Small intestine (tissue), 7 donors: Measurements from ENCODE around the gene NPY1R. TPM values are rescaled to one million over a fixed set of nuclear protein-coding genes. Genes with fewer than 3 reads are reported as not detected.

Experiments used
- DNase-seq, 2 donors: peaks; one replicate each; pipeline versions ENCODE4 v3.0.0 to v3.0.0-alpha.2; 2013
- FAIRE-seq: peaks from 2 replicates; lab custom pipeline; 2012; peaks lifted over from hg19 to GRCh38; lab: Jason Lieb, UNC
- H3K27ac ChIP-seq, 3 donors: one replicate each; pipeline ENCODE4 v1.5.1; 2013; ENCODE audit warnings: low read length in 2 of 3, mild to moderate bottlenecking in 2 of 3, control low read depth in 1 of 3, inconsistent platforms in 1 of 3, low read depth in 1 of 3, moderate library complexity in 1 of 3
- H3K27me3 ChIP-seq, 3 donors: one replicate each; pipeline ENCODE4 v1.6.1; 2013; ENCODE audit warnings: low read length in 3 of 3, inconsistent platforms in 1 of 3; ENCODE audit not compliant: control insufficient read depth in 3 of 3, insufficient read depth in 3 of 3
- H3K36me3 ChIP-seq, 3 donors: one replicate each; pipeline ENCODE4 v1.6.1; 2013; ENCODE audit warnings: low read length in 3 of 3, inconsistent platforms in 1 of 3, low read depth in 1 of 3, mild to moderate bottlenecking in 1 of 3, moderate library complexity in 1 of 3; ENCODE audit not compliant: control insufficient read depth in 3 of 3, insufficient read depth in 2 of 3
- H3K4me1 ChIP-seq, 3 donors: one replicate each; pipeline ENCODE4 v1.6.1; 2013; ENCODE audit warnings: low read length in 2 of 3, inconsistent platforms in 1 of 3, low read depth in 1 of 3, mild to moderate bottlenecking in 1 of 3, moderate library complexity in 1 of 3; ENCODE audit not compliant: control insufficient read depth in 3 of 3, insufficient read depth in 2 of 3
- H3K4me3 ChIP-seq, 3 donors: one replicate each; pipeline ENCODE4 v1.5.1; 2013; ENCODE audit warnings: low read length in 3 of 3, control low read depth in 1 of 3, inconsistent platforms in 1 of 3, low read depth in 1 of 3, mild to moderate bottlenecking in 1 of 3, moderate library complexity in 1 of 3
- H3K9me3 ChIP-seq, 2 donors: one replicate each; pipeline ENCODE4 v1.6.1; 2013; ENCODE audit warnings: low read depth in 1 of 2, low read length in 1 of 2; ENCODE audit not compliant: control insufficient read depth in 2 of 2, insufficient read depth in 1 of 2
- WGBS, 3 donors: extraction: QIAGEN DNeasy Blood & Tissue Kit; methylation state at CpG; one replicate each; pipeline ENCODE4 v1.1.7; 2013; 5-methylcytosine and 5-hydroxymethylcytosine counted together
- polyA plus RNA-seq, 4 donors: library from polyadenylated mRNA; stranded (reverse) in 3 of 4; unstranded in 1 of 4; fragments of 200-250 nt in 3 of 4; fragments of 120-200 nt in 1 of 4; gene quantifications; one replicate each; pipeline versions ENCODE4 v1.2.1 to v1.2.3, GENCODE V29; 2013
- donor health status: healthy with polysubstance abuse.
- donor health status: control.
- donor health status: control.
- donor health status: Bipolar disorder and iron deficiency.
- donor health status: healthy.

Gene NPY1R
- polyA plus RNA-seq, 4 donors: 0.22 to 3.5 (median 1.5) TPM; not detected in 1

GRCh38 chr4:163303069-163303468 lies 29.3 kb downstream of the NPY1R start:
- H3K27me3 ChIP-seq: no peaks in the 10 kb centered on the region
- FAIRE-seq (no peak), DNase-seq (no peak)
- WGBS, 3 donors: 73 to 92% (median 90%) methylated on average over 2 of the region's 2 CpGs
- H3K4me1 ChIP-seq: no peaks in the 10 kb centered on the region
- no peak overlapping the region for H3K27ac ChIP-seq
- H3K9me3 ChIP-seq: no peaks in the 10 kb centered on the region
- no peak overlapping the region for H3K4me3 ChIP-seq
- no peaks in the 10 kb centered on the region for H3K36me3 ChIP-seq

- Histone ChIP-seq H3K4me1 (no peaks in the 10 kb centered on the region), H3K27ac (no peak overlapping the region), H3K9me3 (no peaks in the 10 kb centered on the region), H3K27me3 (no peaks in the 10 kb centered on the region), H3K36me3 (no peaks in the 10 kb centered on the region), H3K4me3 (no peak overlapping the region)
- 34 to 56% (median 42%) methylated on average over 3 of the region's 3 CpGs for WGBS, 3 donors
- DNase-seq (no peak), FAIRE-seq (no peak)
Observed at GRCh38 chr4:163300445-163300844, 32.0 kb downstream of the NPY1R start.

- 72 to 77% (median 76%) methylated on average over 3 of the region's 3 CpGs for WGBS, 3 donors
- Histone ChIP-seq H3K27ac (no peak overlapping the region), H3K27me3 (no peaks in the 10 kb centered on the region), H3K36me3 (no peaks in the 10 kb centered on the region), H3K4me1 (no peaks in the 10 kb centered on the region), H3K4me3 (no peak overlapping the region), H3K9me3 (no peaks in the 10 kb centered on the region)
- DNase-seq (no peak), FAIRE-seq (no peak)
Observed at GRCh38 chr4:163295138-163295537, 37.3 kb downstream of the NPY1R start.

- DNase-seq (no peak), FAIRE-seq (no peak)
- no peak overlapping the region for H3K27ac ChIP-seq
- H3K36me3 ChIP-seq: no peaks in the 10 kb centered on the region
- no peaks in the 10 kb centered on the region for H3K4me1 ChIP-seq
- H3K4me3 ChIP-seq: no peak overlapping the region
- no peaks in the 10 kb centered on the region for H3K27me3 ChIP-seq
- WGBS, 3 donors: 86 to 90% (median 88%) methylated on average over 5 of the region's 5 CpGs
- H3K9me3 ChIP-seq: no peaks in the 10 kb centered on the region
Observed at GRCh38 chr4:163284304-163284703, 48.1 kb downstream of the NPY1R start.

GRCh38 chr4:163280703-163281519 lies 51.5 kb downstream of the NPY1R start:
- no peak overlapping the region for H3K4me3 ChIP-seq
- DNase-seq (no peak), FAIRE-seq (no peak)
- no peaks in the 10 kb centered on the region for H3K9me3 ChIP-seq
- H3K27ac ChIP-seq: no peak overlapping the region
- no peaks in the 10 kb centered on the region for H3K36me3 ChIP-seq
- H3K27me3 ChIP-seq: no peaks in the 10 kb centered on the region
- WGBS, 3 donors: 32 to 51% (median 44%) methylated on average over 3 of the region's 3 CpGs
- H3K4me1 ChIP-seq: no peaks in the 10 kb centered on the region

GRCh38 chr4:163279713-163280112 lies 52.7 kb downstream of the NPY1R start:
- Histone ChIP-seq H3K4me3 (no peak overlapping the region), H3K9me3 (no peaks in the 10 kb centered on the region), H3K4me1 (no peaks in the 10 kb centered on the region), H3K27me3 (no peaks in the 10 kb centered on the region), H3K27ac (no peak overlapping the region), H3K36me3 (no peaks in the 10 kb centered on the region)
- no peak for FAIRE-seq
- no peak for DNase-seq
- WGBS, 3 donors: 65 to 85% (median 73%) methylated on average over 5 of the region's 5 CpGs

GRCh38 chr4:163274861-163275260 lies 57.5 kb downstream of the NPY1R start:
- Histone ChIP-seq H3K27ac (no peak overlapping the region), H3K4me3 (no peak overlapping the region), H3K27me3 (no peaks in the 10 kb centered on the region), H3K36me3 (no peaks in the 10 kb centered on the region), H3K9me3 (no peaks in the 10 kb centered on the region), H3K4me1 (no peaks in the 10 kb centered on the region)
- FAIRE-seq (no peak), DNase-seq (no peak)
- 82 to 93% (median 88%) methylated on average over 3 of the region's 3 CpGs for WGBS, 3 donors
